Epidermal melanocyte (primary cell): ENCODE data around the gene FAM3B.

Experiments used
- DNase-seq: peaks from one replicate; pipeline ENCODE4 v3.0.0; 2011; ENCODE audit warnings: low spot score; ENCODE audit not compliant: insufficient read length

FAM3B gene

GRCh38 chr21:41318218-41318617, 1.6 kb downstream of the FAM3B start:
- DNase-seq, result no peak

- no peak for DNase-seq
Measured at GRCh38 chr21:41319273-41319672, 2.7 kb downstream of the FAM3B start.

GRCh38 chr21:41321211-41321907, 4.8 kb downstream of the FAM3B start:
- no peak for DNase-seq

- no peak for DNase-seq
Measured at GRCh38 chr21:41321908-41322495, 5.4 kb downstream of the FAM3B start.

- no peak for DNase-seq
Measured at GRCh38 chr21:41322496-41323382, 6.1 kb downstream of the FAM3B start.

GRCh38 chr21:41325138-41325912, 8.7 kb downstream of the FAM3B start:
- no peak for DNase-seq

GRCh38 chr21:41326414-41327080, 9.9 kb downstream of the FAM3B start:
- DNase-seq, result no peak

- no peak for DNase-seq
Measured at GRCh38 chr21:41327753-41328152, 11.2 kb downstream of the FAM3B start.

- no peak for DNase-seq
Measured at GRCh38 chr21:41328660-41329607, 12.3 kb downstream of the FAM3B start.

- DNase-seq, result no peak
Measured at GRCh38 chr21:41333752-41334151, 17.2 kb downstream of the FAM3B start.

- DNase-seq, result no peak
Measured at GRCh38 chr21:41337515-41337914, 20.9 kb downstream of the FAM3B start.

GRCh38 chr21:41338455-41338854, 21.9 kb downstream of the FAM3B start:
- no peak for DNase-seq

- no peak for DNase-seq
Measured at GRCh38 chr21:41342035-41342434, 25.4 kb downstream of the FAM3B start.

GRCh38 chr21:41344146-41344545, 27.5 kb downstream of the FAM3B start:
- DNase-seq, result no peak

- DNase-seq, result no peak
Measured at GRCh38 chr21:41345356-41345755, 28.8 kb downstream of the FAM3B start.

- DNase-seq, result no peak
Measured at GRCh38 chr21:41345934-41346685, 29.5 kb downstream of the FAM3B start.

GRCh38 chr21:41346758-41347157, 30.2 kb downstream of the FAM3B start:
- no peak for DNase-seq

GRCh38 chr21:41348434-41348833, 31.8 kb downstream of the FAM3B start:
- no peak for DNase-seq

- DNase-seq, result no peak
Measured at GRCh38 chr21:41349126-41349525, 32.5 kb downstream of the FAM3B start.
